H1 (cell line): ENCODE measurements around the gene TGM6.

ENCODE experiments used
- CHD1 ChIP-seq: IDR thresholded peaks from 2 replicates; pipeline ENCODE4 v1.6.1; 2012; ENCODE audit warnings: low read depth, low read length, improper control_type of control experiment
- CHD2 ChIP-seq: IDR thresholded peaks from 2 replicates; pipeline ENCODE4 v1.6.1; 2012; ENCODE audit warnings: low read length, improper control_type of control experiment
- EZH2 ChIP-seq: fragments of 200-600 bp; sonication (generic); IDR thresholded peaks from 2 replicates; pipeline ENCODE4 v1.7.1; 2012; ENCODE audit warnings: low read depth, mild to moderate bottlenecking, moderate library complexity, low read length, inconsistent platforms; ENCODE audit not compliant: severe bottlenecking
- RAD21 ChIP-seq, 2 experiments: IDR thresholded peaks in 1 of 2; conservative IDR thresholded peaks in 1 of 2; 2 replicates each; pipeline ENCODE4 v1.6.1; 2011; ENCODE audit warnings: low read depth in 2 of 2, low read length in 2 of 2, improper control_type of control experiment in 1 of 2, inconsistent platforms in 1 of 2, mild to moderate bottlenecking in 1 of 2, moderate library complexity in 1 of 2
- TAF1 ChIP-seq: IDR thresholded peaks from 2 replicates; pipeline ENCODE4 v1.6.1; 2011; ENCODE audit warnings: mild to moderate bottlenecking, low read depth, low read length
- TEAD4 ChIP-seq: IDR thresholded peaks from 2 replicates; pipeline ENCODE4 v1.6.1; 2012; ENCODE audit warnings: low read depth, low read length, inconsistent platforms, mixed read lengths
- TF ChIP-seq, protein P1 (sequence below), 3 experiments: IDR thresholded peaks; 1 replicate in 2 of 3; 2 replicates in 1 of 3; pipeline versions ENCODE4 v1.5.1 to v1.6.1; 2011; ENCODE audit warnings: low read length in 3 of 3, mild to moderate bottlenecking in 3 of 3, inconsistent platforms in 2 of 3, low read depth in 1 of 3, moderate library complexity in 1 of 3; ENCODE audit not compliant: insufficient read depth in 1 of 3; ENCODE audit errors: control extremely low read depth in 1 of 3
- TF ChIP-seq, protein P2 (sequence below): IDR thresholded peaks from 2 replicates; pipeline ENCODE4 v1.6.1; 2012; ENCODE audit warnings: inconsistent platforms

DNA sequence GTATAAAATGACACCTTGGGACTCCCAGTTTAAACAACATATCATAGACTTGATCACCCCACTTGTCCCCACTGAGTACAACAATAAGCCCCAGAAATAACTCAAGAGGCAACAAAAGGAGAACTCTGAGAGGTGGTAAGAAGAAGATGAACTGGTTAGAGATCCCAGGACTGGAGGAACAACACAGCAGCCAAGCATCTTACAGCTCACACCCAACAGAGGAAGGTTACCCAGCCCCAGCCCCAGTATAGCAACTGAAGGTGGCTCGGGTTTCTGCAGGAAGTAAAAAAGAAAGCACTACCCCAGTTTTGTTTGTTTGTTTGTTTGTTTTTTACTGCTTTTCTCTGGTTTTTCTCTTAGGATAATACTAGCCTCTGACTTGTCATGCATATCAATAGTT lies 17.1 kb upstream of the TGM6 start:
- no peak for TF ChIP-seq TAF1
- TF ChIP-seq, protein P1, sequence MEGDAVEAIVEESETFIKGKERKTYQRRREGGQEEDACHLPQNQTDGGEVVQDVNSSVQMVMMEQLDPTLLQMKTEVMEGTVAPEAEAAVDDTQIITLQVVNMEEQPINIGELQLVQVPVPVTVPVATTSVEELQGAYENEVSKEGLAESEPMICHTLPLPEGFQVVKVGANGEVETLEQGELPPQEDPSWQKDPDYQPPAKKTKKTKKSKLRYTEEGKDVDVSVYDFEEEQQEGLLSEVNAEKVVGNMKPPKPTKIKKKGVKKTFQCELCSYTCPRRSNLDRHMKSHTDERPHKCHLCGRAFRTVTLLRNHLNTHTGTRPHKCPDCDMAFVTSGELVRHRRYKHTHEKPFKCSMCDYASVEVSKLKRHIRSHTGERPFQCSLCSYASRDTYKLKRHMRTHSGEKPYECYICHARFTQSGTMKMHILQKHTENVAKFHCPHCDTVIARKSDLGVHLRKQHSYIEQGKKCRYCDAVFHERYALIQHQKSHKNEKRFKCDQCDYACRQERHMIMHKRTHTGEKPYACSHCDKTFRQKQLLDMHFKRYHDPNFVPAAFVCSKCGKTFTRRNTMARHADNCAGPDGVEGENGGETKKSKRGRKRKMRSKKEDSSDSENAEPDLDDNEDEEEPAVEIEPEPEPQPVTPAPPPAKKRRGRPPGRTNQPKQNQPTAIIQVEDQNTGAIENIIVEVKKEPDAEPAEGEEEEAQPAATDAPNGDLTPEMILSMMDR (IDR thresholded peaks at IDR 0.05; ENCODE audit: control extremely low read depth in 1 of 3, insufficient read depth in 1 of 3, low read depth in 1 of 3, low read length in 3 of 3): no peak
- TF ChIP-seq CHD1: no peak
- no peak for TF ChIP-seq EZH2
- no peak for TF ChIP-seq CHD2
- no peak for TF ChIP-seq TEAD4
- no peak for TF ChIP-seq RAD21 (IDR thresholded peaks at IDR 0.05 in 1 of 2, conservative IDR thresholded peaks at IDR 0.05 in 1 of 2; ENCODE audit: low read depth in 2 of 2, low read length in 2 of 2)
- TF ChIP-seq, protein P2, sequence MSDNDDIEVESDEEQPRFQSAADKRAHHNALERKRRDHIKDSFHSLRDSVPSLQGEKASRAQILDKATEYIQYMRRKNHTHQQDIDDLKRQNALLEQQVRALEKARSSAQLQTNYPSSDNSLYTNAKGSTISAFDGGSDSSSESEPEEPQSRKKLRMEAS: no peak
